Right lobe of liver (tissue), 4 donors: ENCODE data around the gene AP1B1.

ENCODE experiments used
- POLR2A ChIP-seq: fragments of 450-650 bp; IDR thresholded peaks from one replicate; pipeline ENCODE4 v1.6.1; 2017; ENCODE audit warnings: antibody characterized with exemption, mild to moderate bottlenecking
- TF ChIP-seq, protein P1 (sequence below), 4 donors: fragments of 200-600 bp in 3 of 4; fragments of 450-650 bp in 1 of 4; IDR thresholded peaks; one replicate each; pipeline versions ENCODE4 v1.5.1 to v1.8.0; 2016 to 2022; ENCODE audit warnings: antibody characterized with exemption in 4 of 4, mild to moderate bottlenecking in 2 of 4
- donor health status: DM: no; HTN: no; CAD: no.
- donor health status: DM: no; HTN: no; CAD: no.
- donor health status: DM: no; HTN: yes; CAD: no.

DNA sequence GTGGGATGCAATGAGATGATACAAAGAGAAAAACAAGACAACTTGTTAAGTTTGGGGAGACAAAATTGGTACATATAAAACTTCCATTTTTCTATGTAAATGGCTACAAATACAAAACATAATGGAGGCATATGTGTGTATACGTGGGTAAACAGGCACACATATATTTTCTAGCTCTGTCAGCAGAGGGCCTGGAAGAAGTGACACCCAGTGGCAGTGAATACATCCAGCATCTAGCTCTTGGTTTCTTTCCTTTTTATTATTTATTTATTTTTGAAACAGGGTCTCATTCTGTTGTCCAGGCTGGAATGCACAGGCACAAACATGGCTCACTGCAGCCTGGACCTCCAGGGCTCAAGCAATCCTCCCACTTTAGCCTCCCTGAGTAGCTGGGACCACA is 67.8 kb downstream of the AP1B1 start:
- TF ChIP-seq POLR2A, result no peak
- TF ChIP-seq, protein P1, sequence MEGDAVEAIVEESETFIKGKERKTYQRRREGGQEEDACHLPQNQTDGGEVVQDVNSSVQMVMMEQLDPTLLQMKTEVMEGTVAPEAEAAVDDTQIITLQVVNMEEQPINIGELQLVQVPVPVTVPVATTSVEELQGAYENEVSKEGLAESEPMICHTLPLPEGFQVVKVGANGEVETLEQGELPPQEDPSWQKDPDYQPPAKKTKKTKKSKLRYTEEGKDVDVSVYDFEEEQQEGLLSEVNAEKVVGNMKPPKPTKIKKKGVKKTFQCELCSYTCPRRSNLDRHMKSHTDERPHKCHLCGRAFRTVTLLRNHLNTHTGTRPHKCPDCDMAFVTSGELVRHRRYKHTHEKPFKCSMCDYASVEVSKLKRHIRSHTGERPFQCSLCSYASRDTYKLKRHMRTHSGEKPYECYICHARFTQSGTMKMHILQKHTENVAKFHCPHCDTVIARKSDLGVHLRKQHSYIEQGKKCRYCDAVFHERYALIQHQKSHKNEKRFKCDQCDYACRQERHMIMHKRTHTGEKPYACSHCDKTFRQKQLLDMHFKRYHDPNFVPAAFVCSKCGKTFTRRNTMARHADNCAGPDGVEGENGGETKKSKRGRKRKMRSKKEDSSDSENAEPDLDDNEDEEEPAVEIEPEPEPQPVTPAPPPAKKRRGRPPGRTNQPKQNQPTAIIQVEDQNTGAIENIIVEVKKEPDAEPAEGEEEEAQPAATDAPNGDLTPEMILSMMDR (IDR thresholded peaks at IDR 0.05), result no peak
